Activated CD4-positive, alpha-beta T cell treated with anti-CD3 and anti-CD28 coated beads, Interleukin-2, Interleukin-4, amounts not matched to agents 100 ng/mL and 50 ng/mL, durations not matched to agents 16 hours and 8 hours (primary cell): ENCODE results near the gene ZSWIM6.
A peak's percentile ranks its signal among the peaks of the same experiment; 100 is the strongest.

Experiments used
- DNase-seq: peaks from one replicate; pipeline ENCODE4 v3.0.0-alpha.2; 2020; ENCODE audit warnings: low spot score

Gene ZSWIM6

GRCh38 chr5:61486476-61486875 is 154.4 kb downstream of the ZSWIM6 start:
- DNase-seq = no peak

- DNase-seq = no peak
Observed at GRCh38 chr5:61489574-61489973, 157.5 kb downstream of the ZSWIM6 start.

GRCh38 chr5:61491861-61492260 is 159.8 kb downstream of the ZSWIM6 start:
- DNase-seq = no peak

- DNase-seq = no peak
Observed at GRCh38 chr5:61493973-61494372, 161.9 kb downstream of the ZSWIM6 start.

- no peak for DNase-seq
Observed at GRCh38 chr5:61496446-61496845, 164.4 kb downstream of the ZSWIM6 start.

- no peak for DNase-seq
Observed at GRCh38 chr5:61496860-61497259, 164.8 kb downstream of the ZSWIM6 start.

- no peak for DNase-seq
Observed at GRCh38 chr5:61498121-61498520, 166.1 kb downstream of the ZSWIM6 start.

GRCh38 chr5:61501971-61502370 is 169.9 kb downstream of the ZSWIM6 start:
- DNase-seq = no peak

- DNase-seq = no peak
Observed at GRCh38 chr5:61504143-61504770, 172.2 kb downstream of the ZSWIM6 start.

GRCh38 chr5:61505281-61505680 is 173.2 kb downstream of the ZSWIM6 start:
- no peak for DNase-seq

GRCh38 chr5:61507232-61507631 is 175.2 kb downstream of the ZSWIM6 start:
- DNase-seq = no peak

- DNase-seq = no peak
Observed at GRCh38 chr5:61516946-61517345, 184.9 kb downstream of the ZSWIM6 start.

- no peak for DNase-seq
Observed at GRCh38 chr5:61519728-61520277, 187.7 kb downstream of the ZSWIM6 start.

- no peak for DNase-seq
Observed at GRCh38 chr5:61523073-61523472, 191.0 kb downstream of the ZSWIM6 start.

GRCh38 chr5:61523997-61524396 is 191.9 kb downstream of the ZSWIM6 start:
- DNase-seq = no peak

- DNase-seq = no peak
Observed at GRCh38 chr5:61525512-61526206, 193.6 kb downstream of the ZSWIM6 start.

GRCh38 chr5:61526207-61526519 is 194.1 kb downstream of the ZSWIM6 start:
- no peak for DNase-seq

GRCh38 chr5:61532983-61533382 is 200.9 kb downstream of the ZSWIM6 start:
- DNase-seq = no peak

- DNase-seq = peak; percentile 14
Observed at GRCh38 chr5:61534481-61535267, 202.6 kb downstream of the ZSWIM6 start.

GRCh38 chr5:61535828-61536227 is 203.8 kb downstream of the ZSWIM6 start:
- DNase-seq = no peak

- DNase-seq = no peak
Observed at GRCh38 chr5:61536922-61537321, 204.9 kb downstream of the ZSWIM6 start.

- no peak for DNase-seq
Observed at GRCh38 chr5:61538722-61539501, 206.9 kb downstream of the ZSWIM6 start.
